ENCODE data around the gene CYSRT1. TPM values are rescaled to one million over a fixed set of nuclear protein-coding genes. Genes with fewer than 3 reads are reported as not detected.

The CYSRT1 gene
- polyA plus RNA-seq, 12 donors = 0.91 to 3.2 (median 2.1) TPM; not detected in 2

GRCh38 chr9:137267933-137268355, 43.0 kb downstream of the CYSRT1 start:
- DNase-seq = no peak

GRCh38 chr9:137268538-137269201, 43.7 kb downstream of the CYSRT1 start:
- DNase-seq = no peak

- DNase-seq = no peak
Measured at GRCh38 chr9:137269231-137269772, 44.3 kb downstream of the CYSRT1 start.

- no peak for DNase-seq
Measured at GRCh38 chr9:137270929-137271695, 46.1 kb downstream of the CYSRT1 start.

DNA sequence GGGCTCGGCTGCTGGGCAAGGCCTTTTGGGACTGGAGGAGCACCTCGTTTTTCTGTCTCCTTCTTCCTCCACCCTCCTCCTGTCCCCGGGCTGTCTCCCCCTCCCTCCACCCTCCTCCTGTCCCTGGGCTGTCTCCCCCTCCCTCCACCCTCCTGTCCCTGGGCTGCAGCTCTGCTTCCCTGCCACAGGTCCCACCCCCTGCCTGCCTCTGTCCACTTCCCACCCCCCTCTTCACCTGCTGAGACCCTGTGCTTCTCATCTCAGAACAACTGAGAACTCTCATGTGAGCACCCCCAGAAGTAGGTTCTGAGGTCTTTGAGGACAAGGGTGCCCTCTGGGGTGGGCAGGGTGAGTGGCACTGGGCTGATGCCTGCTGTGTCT, 46.7 kb downstream of the CYSRT1 start:
- no peak for DNase-seq

DNA sequence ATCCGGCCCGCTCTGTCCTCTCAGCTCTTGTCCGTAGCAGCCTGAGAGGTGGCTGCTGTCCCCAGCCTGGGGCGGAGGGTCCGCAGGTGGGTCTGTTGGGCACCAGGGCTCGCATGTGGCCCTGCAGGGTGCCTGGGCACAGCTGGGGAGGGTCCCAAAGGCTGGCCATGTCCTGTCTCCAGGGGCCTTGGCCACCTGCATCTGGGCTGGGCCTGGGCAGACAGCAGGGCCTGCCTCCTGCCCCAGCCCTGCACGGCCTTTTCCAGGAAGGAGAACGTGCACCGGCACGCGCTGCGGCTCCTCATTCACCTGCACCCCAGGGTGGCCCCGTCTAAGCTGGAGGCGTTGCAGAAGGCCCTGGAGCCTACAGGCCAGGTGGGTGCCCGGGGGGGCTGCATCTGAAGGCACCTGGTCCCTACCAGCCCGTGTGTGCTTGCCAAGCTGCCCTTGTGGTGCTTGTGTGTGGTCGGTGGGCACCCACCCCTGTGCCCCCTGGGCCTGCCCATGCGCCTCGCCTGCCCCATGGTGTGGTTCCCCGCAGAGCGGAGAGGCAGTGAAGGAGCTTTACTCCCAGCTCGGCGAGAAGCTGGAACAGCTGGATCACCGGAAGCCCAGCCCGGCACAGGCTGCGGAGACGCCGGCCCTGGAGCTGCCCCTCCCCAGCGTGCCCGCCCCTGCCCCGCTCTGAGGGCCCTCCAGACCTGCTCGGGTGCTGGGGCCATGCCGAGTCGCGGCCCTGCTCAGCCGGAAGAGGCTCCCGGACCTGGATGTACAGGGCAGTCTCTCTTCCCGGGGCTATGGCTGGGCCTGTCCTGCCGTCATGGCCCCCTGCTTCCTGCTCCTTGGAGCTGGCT, 47.5 kb downstream of the CYSRT1 start:
- no peak for DNase-seq

DNA sequence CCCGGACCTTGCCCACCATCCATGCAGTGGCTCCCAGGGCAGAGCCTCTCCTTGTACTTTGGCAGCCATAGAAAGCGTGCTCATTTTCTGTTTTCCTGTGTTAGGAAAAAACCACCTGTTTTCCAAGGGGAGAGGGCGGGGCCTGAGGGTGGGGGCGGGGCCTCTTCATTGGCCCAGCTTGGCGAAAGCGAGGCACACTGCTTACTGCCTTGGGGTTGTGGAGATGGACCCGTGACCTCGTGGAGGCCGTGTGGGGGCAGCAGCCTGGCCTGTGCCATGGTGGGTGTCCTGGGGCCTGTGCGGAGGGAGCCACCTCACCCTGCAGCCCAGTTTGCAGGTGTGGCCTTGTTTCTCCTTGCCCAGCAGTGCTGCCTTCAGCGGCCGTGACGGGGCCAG, 48.1 kb downstream of the CYSRT1 start:
- no peak for DNase-seq

GRCh38 chr9:137273611-137274320, 48.8 kb downstream of the CYSRT1 start:
- no peak for DNase-seq

GRCh38 chr9:137275203-137275587, 50.2 kb downstream of the CYSRT1 start:
- no peak for DNase-seq

Other genes with a start within 250 kb of the CYSRT1 start
- 10 to 100 TPM in 6 of 12 donors, 1 to 10 TPM in 4, not detected in 2; 5.3 to 30.3 (median 13.6) TPM for gene PTGDS, start 247.7 kb upstream of the CYSRT1 start, polyA plus RNA-seq (ENCODE audit: insufficient read length in 12 of 12)
- gene LCNL1, start 242.2 kb upstream of the CYSRT1 start, polyA plus RNA-seq (ENCODE audit: insufficient read length in 12 of 12) = under 1 TPM in 10 of 12 donors, not detected in 2; 0.19 to 0.74 (median 0.54) TPM
- 10 to 100 TPM in 11 of 12 donors, not detected in 1; 15.5 to 51.6 (median 19.6) TPM for gene PAXX, start 232.8 kb upstream of the CYSRT1 start, polyA plus RNA-seq (ENCODE audit: insufficient read length in 12 of 12)
- gene CLIC3, start 228.6 kb upstream of the CYSRT1 start, polyA plus RNA-seq (ENCODE audit: insufficient read length in 12 of 12) = 10 to 100 TPM in 1 of 12 donors, 1 to 10 TPM in 2, under 1 TPM in 6, not detected in 3; 0.23 to 26.6 (median 0.49) TPM
- 10 to 100 TPM in 11 of 12 donors, not detected in 1; 10.1 to 28.9 (median 13.0) TPM for gene ABCA2, start 196.9 kb upstream of the CYSRT1 start, polyA plus RNA-seq (ENCODE audit: insufficient read length in 12 of 12)
- under 1 TPM in 3 of 12 donors, not detected in 9; 0.05 to 0.45 (median 0.08) TPM for gene FUT7, start 193.1 kb upstream of the CYSRT1 start, polyA plus RNA-seq (ENCODE audit: insufficient read length in 12 of 12)
- 10 to 100 TPM in 11 of 12 donors, not detected in 1; 26.6 to 48.0 (median 30.3) TPM for gene NPDC1, start 179.0 kb upstream of the CYSRT1 start, polyA plus RNA-seq (ENCODE audit: insufficient read length in 12 of 12)
- gene ENTPD2, start 171.1 kb upstream of the CYSRT1 start, polyA plus RNA-seq (ENCODE audit: insufficient read length in 12 of 12) = 10 to 100 TPM in 7 of 12 donors, 1 to 10 TPM in 4, not detected in 1; 8.6 to 21.8 (median 12.8) TPM
- gene SAPCD2, start 154.6 kb upstream of the CYSRT1 start, polyA plus RNA-seq (ENCODE audit: insufficient read length in 12 of 12) = 1 to 10 TPM in 11 of 12 donors, not detected in 1; 2.0 to 8.0 (median 3.3) TPM
- 1 to 10 TPM in 10 of 12 donors, not detected in 2; 1.4 to 3.8 (median 1.8) TPM for gene UAP1L1, start 147.7 kb upstream of the CYSRT1 start, polyA plus RNA-seq (ENCODE audit: insufficient read length in 12 of 12)
- gene MAN1B1, start 138.2 kb upstream of the CYSRT1 start, polyA plus RNA-seq (ENCODE audit: insufficient read length in 12 of 12) = 10 to 100 TPM in 11 of 12 donors, not detected in 1; 34.2 to 65.1 (median 37.7) TPM
- gene DPP7, start 110.4 kb upstream of the CYSRT1 start, polyA plus RNA-seq (ENCODE audit: insufficient read length in 12 of 12) = 10 to 100 TPM in 11 of 12 donors, not detected in 1; 16.7 to 86.0 (median 23.7) TPM
- gene GRIN1, start 86.0 kb upstream of the CYSRT1 start, polyA plus RNA-seq (ENCODE audit: insufficient read length in 12 of 12) = under 1 TPM in 4 of 12 donors, not detected in 8; 0.09 to 0.84 (median 0.14) TPM
- gene LRRC26, start 55.1 kb upstream of the CYSRT1 start, polyA plus RNA-seq (ENCODE audit: insufficient read length in 12 of 12) = not detected
- not detected for gene TMEM210, start 53.1 kb upstream of the CYSRT1 start, polyA plus RNA-seq (ENCODE audit: insufficient read length in 12 of 12)
- gene ANAPC2, start 36.6 kb upstream of the CYSRT1 start, polyA plus RNA-seq (ENCODE audit: insufficient read length in 12 of 12) = 10 to 100 TPM in 11 of 12 donors, not detected in 1; 21.1 to 36.5 (median 30.4) TPM
- gene SSNA1, start 36.5 kb upstream of the CYSRT1 start, polyA plus RNA-seq (ENCODE audit: insufficient read length in 12 of 12) = 10 to 100 TPM in 11 of 12 donors, not detected in 1; 36.2 to 86.3 (median 45.8) TPM
- 10 to 100 TPM in 2 of 12 donors, 1 to 10 TPM in 9, not detected in 1; 4.2 to 10.4 (median 7.9) TPM for gene TPRN, start 24.4 kb upstream of the CYSRT1 start, polyA plus RNA-seq (ENCODE audit: insufficient read length in 12 of 12)
- gene TMEM203, start 19.5 kb upstream of the CYSRT1 start, polyA plus RNA-seq (ENCODE audit: insufficient read length in 12 of 12) = 10 to 100 TPM in 11 of 12 donors, not detected in 1; 20.7 to 39.2 (median 31.1) TPM
- gene NDOR1, start 19.5 kb upstream of the CYSRT1 start, polyA plus RNA-seq (ENCODE audit: insufficient read length in 12 of 12) = 10 to 100 TPM in 2 of 12 donors, 1 to 10 TPM in 9, not detected in 1; 4.9 to 13.3 (median 6.9) TPM
- gene RNF208, start 2.9 kb upstream of the CYSRT1 start, polyA plus RNA-seq (ENCODE audit: insufficient read length in 12 of 12) = 1 to 10 TPM in 10 of 12 donors, not detected in 2; 1.7 to 7.1 (median 2.3) TPM
- gene RNF224, start 2.3 kb downstream of the CYSRT1 start, polyA plus RNA-seq (ENCODE audit: insufficient read length in 12 of 12) = 1 to 10 TPM in 7 of 12 donors, under 1 TPM in 3, not detected in 2; 0.66 to 2.9 (median 1.3) TPM
- 1 to 10 TPM in 6 of 12 donors, under 1 TPM in 4, not detected in 2; 0.43 to 1.6 (median 1.0) TPM for gene SLC34A3, start 5.7 kb downstream of the CYSRT1 start, polyA plus RNA-seq (ENCODE audit: insufficient read length in 12 of 12)
- 100 to 1,000 TPM in 11 of 12 donors, not detected in 1; 121 to 306 (median 157) TPM for gene TUBB4B, start 16.1 kb downstream of the CYSRT1 start, polyA plus RNA-seq (ENCODE audit: insufficient read length in 12 of 12)
- under 1 TPM in 6 of 12 donors, not detected in 6; 0.24 to 0.54 (median 0.30) TPM for gene STPG3, start 26.1 kb downstream of the CYSRT1 start, polyA plus RNA-seq (ENCODE audit: insufficient read length in 12 of 12)
- gene NELFB, start 30.2 kb downstream of the CYSRT1 start, polyA plus RNA-seq (ENCODE audit: insufficient read length in 12 of 12) = 10 to 100 TPM in 11 of 12 donors, not detected in 1; 31.1 to 52.0 (median 39.2) TPM
- 10 to 100 TPM in 1 of 12 donors, 1 to 10 TPM in 10, not detected in 1; 3.5 to 14.8 (median 4.4) TPM for gene TOR4A, start 52.6 kb downstream of the CYSRT1 start, polyA plus RNA-seq (ENCODE audit: insufficient read length in 12 of 12)
- gene NRARP, start 77.1 kb downstream of the CYSRT1 start, polyA plus RNA-seq (ENCODE audit: insufficient read length in 12 of 12) = 10 to 100 TPM in 2 of 12 donors, 1 to 10 TPM in 9, not detected in 1; 2.6 to 28.7 (median 4.3) TPM
- 10 to 100 TPM in 8 of 12 donors, 1 to 10 TPM in 3, not detected in 1; 6.7 to 21.6 (median 11.6) TPM for gene EXD3, start 198.0 kb downstream of the CYSRT1 start, polyA plus RNA-seq (ENCODE audit: insufficient read length in 12 of 12)
- 1 to 10 TPM in 10 of 12 donors, not detected in 2; 1.4 to 3.1 (median 2.4) TPM for gene NOXA1, start 198.2 kb downstream of the CYSRT1 start, polyA plus RNA-seq (ENCODE audit: insufficient read length in 12 of 12)
- gene ENTPD8, start 216.2 kb downstream of the CYSRT1 start, polyA plus RNA-seq (ENCODE audit: insufficient read length in 12 of 12) = 1 to 10 TPM in 1 of 12 donors, under 1 TPM in 10, not detected in 1; 0.11 to 6.2 (median 0.34) TPM
- 10 to 100 TPM in 11 of 12 donors, not detected in 1; 13.4 to 40.8 (median 17.9) TPM for gene NSMF, start 234.2 kb downstream of the CYSRT1 start, polyA plus RNA-seq (ENCODE audit: insufficient read length in 12 of 12)

Data from muscle of arm (tissue), 12 donors.